Adrenal gland (tissue), 5 donors: ENCODE results near the gene MRPS5.
A peak's percentile ranks its signal among the peaks of the same experiment; 100 is the strongest.

Source experiments
- CTCF ChIP-seq, 6 experiments: fragments of 450-650 bp in 4 of 6; fragments of 200-600 bp in 2 of 6; sonication (generic) in 1 of 6; IDR thresholded peaks; 1 replicate in 5 of 6; 2 replicates in 1 of 6; pipeline versions ENCODE4 v1.5.1 to v1.8.0; 2016 to 2021; ENCODE audit warnings: antibody characterized with exemption in 6 of 6, mild to moderate bottlenecking in 2 of 6, moderate library complexity in 1 of 6
- POLR2A ChIP-seq, 2 donors: fragments of 450-650 bp; IDR thresholded peaks; one replicate each; pipeline ENCODE4 v1.6.1; 2017; ENCODE audit warnings: antibody characterized with exemption in 2 of 2, mild to moderate bottlenecking in 2 of 2, moderate library complexity in 1 of 2
- donor health status: DM: no; HTN: no; CAD: no.

GRCh38 chr2:95115418-95115817 is 6.2 kb downstream of the MRPS5 start:
- TF ChIP-seq POLR2A (IDR thresholded peaks at IDR 0.05) (no peak), CTCF (IDR thresholded peaks at IDR 0.05) (peak; percentile 53 to 70 (median 63))
